GM19328 (cell line): ENCODE results near the gene PRCD.

ENCODE experiments used
- ATAC-seq: cut with Tn5 transposase; IDR thresholded peaks from one replicate; pipeline ENCODE4 v1.9.1; 2021; ENCODE audit warnings: mild to moderate bottlenecking, moderate library complexity; ENCODE audit not compliant: unreplicated experiment

Gene PRCD

GRCh38 chr17:76568811-76569221, 29.0 kb downstream of the PRCD start:
- no peak for ATAC-seq

- ATAC-seq = no peak
Measured at GRCh38 chr17:76569607-76570279, 29.9 kb downstream of the PRCD start.

GRCh38 chr17:76570457-76570856, 30.6 kb downstream of the PRCD start:
- ATAC-seq = no peak

- ATAC-seq = no peak
Measured at GRCh38 chr17:76570877-76571471, 31.1 kb downstream of the PRCD start.

- no peak for ATAC-seq
Measured at GRCh38 chr17:76572201-76572910, 32.5 kb downstream of the PRCD start.

GRCh38 chr17:76573096-76573495, 33.3 kb downstream of the PRCD start:
- no peak for ATAC-seq

GRCh38 chr17:76574166-76574565, 34.3 kb downstream of the PRCD start:
- ATAC-seq = no peak

GRCh38 chr17:76575570-76575969, 35.7 kb downstream of the PRCD start:
- ATAC-seq = no peak

GRCh38 chr17:76576189-76576588, 36.3 kb downstream of the PRCD start:
- ATAC-seq = no peak

- no peak for ATAC-seq
Measured at GRCh38 chr17:76577876-76578275, 38.0 kb downstream of the PRCD start.

GRCh38 chr17:76578376-76578775, 38.5 kb downstream of the PRCD start:
- no peak for ATAC-seq

- no peak for ATAC-seq
Measured at GRCh38 chr17:76579281-76579680, 39.4 kb downstream of the PRCD start.

GRCh38 chr17:76581515-76581914, 41.7 kb downstream of the PRCD start:
- no peak for ATAC-seq

- ATAC-seq = no peak
Measured at GRCh38 chr17:76582660-76583059, 42.8 kb downstream of the PRCD start.

GRCh38 chr17:76584427-76585032, 44.7 kb downstream of the PRCD start:
- ATAC-seq = no peak

- no peak for ATAC-seq
Measured at GRCh38 chr17:76585033-76585648, 45.3 kb downstream of the PRCD start.

- ATAC-seq = no peak
Measured at GRCh38 chr17:76585649-76586593, 46.1 kb downstream of the PRCD start, which contains the start of gene ST6GALNAC2. Gene ST6GALNAC2, minus strand, starts transcription at chr17:76585860. Its CDS starts 52 bp downstream, at chr17:76585808.

GRCh38 chr17:76586741-76587487, 47.1 kb downstream of the PRCD start:
- ATAC-seq = no peak

- no peak for ATAC-seq
Measured at GRCh38 chr17:76588182-76588581, 48.3 kb downstream of the PRCD start.
